ENCODE data around the gene SMIM43.

The SMIM43 gene

GRCh38 chr4:121785479-121785878 lies 20.5 kb upstream of the SMIM43 start:
- H3K4me3 ChIP-seq (replicated peaks; ENCODE audit: low read depth, low read length) = no peak overlapping the region
- DNase-seq (ENCODE audit: extremely low read depth, low read depth) = no peak
- no peak for TF ChIP-seq CTCF (IDR thresholded peaks at IDR 0.05; ENCODE audit: low read depth, low read length, missing control alignments)

- TF ChIP-seq CTCF (IDR thresholded peaks at IDR 0.05; ENCODE audit: low read depth, low read length, missing control alignments) = no peak
- DNase-seq (ENCODE audit: extremely low read depth, low read depth) = no peak
- H3K4me3 ChIP-seq (replicated peaks; ENCODE audit: low read depth, low read length) = no peak overlapping the region
Measured at GRCh38 chr4:121784975-121785374, 20.0 kb upstream of the SMIM43 start.

- no peak for TF ChIP-seq CTCF (IDR thresholded peaks at IDR 0.05; ENCODE audit: low read depth, low read length, missing control alignments)
- no peak for DNase-seq (ENCODE audit: extremely low read depth, low read depth)
- H3K4me3 ChIP-seq (replicated peaks; ENCODE audit: low read depth, low read length) = no peak overlapping the region
Measured at GRCh38 chr4:121784401-121784800, 19.4 kb upstream of the SMIM43 start.

- DNase-seq (ENCODE audit: extremely low read depth, low read depth) = no peak
- no peak overlapping the region for H3K4me3 ChIP-seq (replicated peaks; ENCODE audit: low read depth, low read length)
- TF ChIP-seq CTCF (IDR thresholded peaks at IDR 0.05; ENCODE audit: low read depth, low read length, missing control alignments) = no peak
Measured at GRCh38 chr4:121783210-121783609, 18.2 kb upstream of the SMIM43 start.

- no peak for DNase-seq (ENCODE audit: extremely low read depth, low read depth)
Measured at GRCh38 chr4:121778991-121779628, 14.1 kb upstream of the SMIM43 start.

GRCh38 chr4:121777625-121778024 lies 12.7 kb upstream of the SMIM43 start:
- no peak for DNase-seq (ENCODE audit: extremely low read depth, low read depth)
- H3K4me3 ChIP-seq (replicated peaks; ENCODE audit: low read depth, low read length) = no peak overlapping the region
- no peak for TF ChIP-seq CTCF (IDR thresholded peaks at IDR 0.05; ENCODE audit: low read depth, low read length, missing control alignments)

More at GRCh38 chr4:121778991-121779628, 14.1 kb upstream of the SMIM43 start:
- H3K4me3 ChIP-seq (replicated peaks; ENCODE audit: low read depth, low read length) = no peak overlapping the region
- no peak for TF ChIP-seq CTCF (IDR thresholded peaks at IDR 0.05; ENCODE audit: low read depth, low read length, missing control alignments)

Data from HFF-Myc (cell line).